ENCODE data around the gene MINAR1.

DNA sequence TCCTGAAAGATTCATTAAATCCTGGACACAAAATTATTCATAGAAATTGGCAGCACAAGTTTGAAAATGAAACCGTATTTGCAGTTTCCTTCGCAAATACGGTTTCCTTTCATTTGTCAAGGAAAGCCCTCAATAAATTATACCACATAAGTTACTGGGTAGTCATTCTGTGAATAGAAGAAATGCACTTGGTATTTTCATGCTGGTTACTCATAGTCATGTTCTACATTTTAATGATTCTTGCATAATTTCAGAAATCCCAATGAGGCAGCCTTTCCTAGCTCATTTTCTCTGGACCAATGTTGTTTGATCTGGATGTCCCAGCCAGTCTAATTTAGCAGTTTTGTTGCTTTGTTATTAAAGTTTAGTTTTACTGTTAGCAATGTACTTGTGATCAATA is 43.2 kb downstream of the MINAR1 start:
- no peak for TF ChIP-seq EZH2 (IDR thresholded peaks at IDR 0.05; ENCODE audit: insufficient read depth, poor library complexity, severe bottlenecking)
- no peak for TF ChIP-seq EZH2phosphoT487 (IDR thresholded peaks at IDR 0.05; ENCODE audit: insufficient read depth, low read depth)
